Head of caudate nucleus (tissue), 42 donors: ENCODE data around the gene LSR.
"Not testable (repeated sequence)": the region's sequence is repeated elsewhere in the genome, so short reads cannot be mapped to it uniquely, and the experiment has no call there.

ENCODE experiments used
- DNase-seq, 42 donors: peaks; one replicate each; pipeline versions ENCODE4 v3.0.0 to v3.0.0-alpha.2; 2020 to 2021; ENCODE audit warnings: mixed read lengths in 7 of 42
- intact Hi-C: fragments of 100-400 bp; cut with DNase I; formaldehyde crosslinking; loops from one replicate; pipeline ENCODE4 v1.15.0; 2022

Gene LSR

GRCh38 chr19:35216016-35216832, 32.6 kb upstream of the LSR start:
- no peak for DNase-seq
- intact Hi-C loops = no loop called here

GRCh38 chr19:35216833-35217648, 31.8 kb upstream of the LSR start:
- intact Hi-C loops = no loop called here
- DNase-seq = peak in 9 of 42 donors; percentile 22 to 62 (median 32)

GRCh38 chr19:35217649-35217990, 31.2 kb upstream of the LSR start:
- intact Hi-C loops = no loop called here
- DNase-seq = no peak

- intact Hi-C loops = no loop called here
- DNase-seq = no peak
These were observed 29.8 kb upstream of the LSR start for GRCh38 chr19:35219008-35219407.

- no peak for DNase-seq
- intact Hi-C loops = no loop called here
These were observed 28.4 kb upstream of the LSR start for GRCh38 chr19:35220315-35220921.

GRCh38 chr19:35220973-35221590, 27.7 kb upstream of the LSR start:
- intact Hi-C loops, DNase-seq: not testable (repeated sequence)

GRCh38 chr19:35222373-35223015, 26.3 kb upstream of the LSR start:
- intact Hi-C loops = no loop called here
- no peak for DNase-seq

GRCh38 chr19:35223084-35223790, 25.6 kb upstream of the LSR start:
- intact Hi-C loops = no loop called here
- no peak for DNase-seq

- DNase-seq = no peak
- intact Hi-C loops = no loop called here
These were observed 24.8 kb upstream of the LSR start for GRCh38 chr19:35223862-35224505.

GRCh38 chr19:35224681-35225571, 23.9 kb upstream of the LSR start:
- intact Hi-C loops = no loop called here
- DNase-seq = no peak

GRCh38 chr19:35225951-35226350, 22.9 kb upstream of the LSR start:
- intact Hi-C loops = no loop called here
- DNase-seq = no peak

GRCh38 chr19:35226748-35227147, 22.1 kb upstream of the LSR start:
- DNase-seq = peak in 1 of 42 donors; percentile 26
- intact Hi-C loops = no loop called here

- intact Hi-C loops = no loop called here
- peak in 34 of 42 donors; percentile 14 to 82 (median 54) for DNase-seq
These were observed 20.4 kb upstream of the LSR start, which contains the start of gene FAM187B for GRCh38 chr19:35228177-35228930. FAM187B (minus strand) TSS chr19:35228739; CDS start chr19:35228680, 59 bp downstream.

GRCh38 chr19:35229601-35230000, 19.2 kb upstream of the LSR start:
- intact Hi-C loops = no loop called here
- no peak for DNase-seq

GRCh38 chr19:35231956-35232645, 16.7 kb upstream of the LSR start:
- no peak for DNase-seq
- intact Hi-C loops = no loop called here

GRCh38 chr19:35232912-35233311, 15.9 kb upstream of the LSR start:
- intact Hi-C loops = no loop called here
- DNase-seq = no peak
